Liver (tissue), 9 donors: ENCODE measurements around the gene DOCK2. TPM values are rescaled to one million over a fixed set of nuclear protein-coding genes. Genes with fewer than 3 reads are reported as not detected.
"Not testable (repeated sequence)": the region's sequence is repeated elsewhere in the genome, so short reads cannot be mapped to it uniquely, and the experiment has no call there.

Experiments
- DNase-seq: peaks from one replicate; pipeline ENCODE4 v3.0.0-alpha.2; 2017; ENCODE audit warnings: low spot score
- H3K27ac ChIP-seq, 2 donors: one replicate each; pipeline ENCODE4 v1.7.0; 2013; ENCODE audit warnings: inconsistent platforms in 2 of 2, low read length in 2 of 2, control low read depth in 1 of 2, low read depth in 1 of 2, mild to moderate bottlenecking in 1 of 2
- H3K27me3 ChIP-seq, 4 donors: one replicate each; pipeline versions ENCODE4 v1.6.1 to v1.7.0; 2013; ENCODE audit warnings: low read length in 3 of 4, inconsistent platforms in 1 of 4, mild to moderate bottlenecking in 1 of 4, moderate library complexity in 1 of 4; ENCODE audit not compliant: control insufficient read depth in 4 of 4, insufficient read depth in 4 of 4
- H3K36me3 ChIP-seq, 4 donors: one replicate each; pipeline versions ENCODE4 v1.6.1 to v1.7.0; 2013; ENCODE audit warnings: low read length in 3 of 4, mild to moderate bottlenecking in 3 of 4, low read depth in 1 of 4, moderate library complexity in 1 of 4; ENCODE audit not compliant: control insufficient read depth in 4 of 4, insufficient read depth in 3 of 4
- H3K4me1 ChIP-seq, 4 donors: one replicate each; pipeline versions ENCODE4 v1.6.1 to v1.7.0; 2013; ENCODE audit warnings: low read length in 3 of 4, mild to moderate bottlenecking in 3 of 4, moderate library complexity in 1 of 4; ENCODE audit not compliant: control insufficient read depth in 4 of 4, insufficient read depth in 4 of 4
- H3K4me3 ChIP-seq, 3 donors: one replicate each; pipeline versions ENCODE4 v1.6.1 to v1.7.0; 2013; ENCODE audit warnings: low read length in 3 of 3, control low read depth in 1 of 3, low read depth in 1 of 3, mild to moderate bottlenecking in 1 of 3
- H3K9ac ChIP-seq, 2 donors: one replicate each; pipeline ENCODE4 v1.7.0; 2013; ENCODE audit warnings: low read length in 2 of 2, mild to moderate bottlenecking in 2 of 2, moderate library complexity in 2 of 2, control low read depth in 1 of 2, low read depth in 1 of 2
- H3K9me3 ChIP-seq, 4 donors: one replicate each; pipeline versions ENCODE4 v1.6.1 to v1.7.0; 2013; ENCODE audit warnings: low read length in 3 of 4; ENCODE audit not compliant: control insufficient read depth in 4 of 4
- FOXA1 ChIP-seq: IDR thresholded peaks from 2 replicates; pipeline ENCODE4 v1.6.1; 2016; ENCODE audit warnings: antibody characterized with exemption
- FOXA2 ChIP-seq: IDR thresholded peaks from 2 replicates; pipeline ENCODE4 v1.6.1; 2016; ENCODE audit warnings: antibody characterized with exemption
- GABPA ChIP-seq, 2 donors: IDR thresholded peaks in 1 of 2; conservative IDR thresholded peaks in 1 of 2; 2 replicates each; pipeline ENCODE4 v1.6.1; 2016; ENCODE audit warnings: antibody characterized with exemption in 2 of 2, mild to moderate bottlenecking in 1 of 2, moderate library complexity in 1 of 2
- HNF4G ChIP-seq: IDR thresholded peaks from 2 replicates; pipeline ENCODE4 v1.6.1; 2016; ENCODE audit warnings: antibody characterized with exemption
- MAX ChIP-seq: IDR thresholded peaks from 2 replicates; pipeline ENCODE4 v1.6.1; 2016; ENCODE audit warnings: antibody characterized with exemption
- NR2F2 ChIP-seq: IDR thresholded peaks from 2 replicates; pipeline ENCODE4 v1.6.1; 2016; ENCODE audit warnings: antibody characterized with exemption
- REST ChIP-seq: IDR thresholded peaks from 2 replicates; pipeline ENCODE4 v1.6.1; 2016; ENCODE audit warnings: antibody characterized with exemption, mild to moderate bottlenecking
- RXRA ChIP-seq, 2 donors: IDR thresholded peaks; 2 replicates each; pipeline ENCODE4 v1.6.1; 2017 to 2018; ENCODE audit warnings: antibody characterized with exemption in 2 of 2, mild to moderate bottlenecking in 1 of 2
- SP1 ChIP-seq: IDR thresholded peaks from 2 replicates; pipeline ENCODE4 v1.6.1; 2018; ENCODE audit warnings: antibody characterized with exemption, mild to moderate bottlenecking
- YY1 ChIP-seq: IDR thresholded peaks from 2 replicates; pipeline ENCODE4 v1.6.1; 2016; ENCODE audit warnings: antibody characterized with exemption, mild to moderate bottlenecking
- ZBTB33 ChIP-seq: IDR thresholded peaks from 2 replicates; pipeline ENCODE4 v1.6.1; 2016; ENCODE audit warnings: antibody characterized with exemption
- WGBS: extraction: QIAGEN DNeasy Blood & Tissue Kit; methylation state at CpG from one replicate; pipeline ENCODE4 v1.1.7; 2013; 5-methylcytosine and 5-hydroxymethylcytosine counted together
- polyA plus RNA-seq, 2 donors: library from polyadenylated mRNA; stranded (reverse) in 1 of 2; unstranded in 1 of 2; fragments of 200-250 nt in 1 of 2; fragments of >200 nt in 1 of 2; fragmentation: Nextera tagmentation in 1 of 2; extraction: Ambion mirVana in 1 of 2; gene quantifications; one replicate each; pipeline versions ENCODE4 v1.2.1 to v1.2.3, GENCODE V29; 2013 to 2015
- total RNA-seq, 2 donors: library from RNA; depleted of rRNA; stranded (reverse); fragments of >200 nt; gene quantifications; one replicate each; pipeline ENCODE4 v1.2.3, GENCODE V29; 2014
- TF ChIP-seq, protein P1 (sequence below): IDR thresholded peaks from 2 replicates; pipeline ENCODE4 v1.6.1; 2016; ENCODE audit warnings: antibody characterized with exemption
- TF ChIP-seq, protein P2 (sequence below): fragments of 150-350 bp; IDR thresholded peaks from 2 replicates; pipeline ENCODE4 v1.5.1; 2017; ENCODE audit warnings: improper control_type of control experiment, low read depth, low read length; ENCODE audit not compliant: missing input control
- donor health status: healthy.
- donor health status: healthy.
- donor health status: healthy.
- donor health status: healthy.
- donor health status: healthy.

The DOCK2 gene
- total and polyA plus RNA-seq, 4 donors: 2.3 to 26.6 (median 8.2) TPM

- Histone ChIP-seq H3K9ac (no peak overlapping the region), H3K4me3 (no peak overlapping the region), H3K36me3 (no peaks in the 10 kb centered on the region), H3K9me3 (no peaks in the 10 kb centered on the region), H3K4me1 (no peaks in the 10 kb centered on the region), H3K27me3 (no peaks in the 10 kb centered on the region), H3K27ac (no peak overlapping the region)
- no peak for TF ChIP-seq ZBTB33
- no peak for TF ChIP-seq NR2F2
- TF ChIP-seq, protein P1, sequence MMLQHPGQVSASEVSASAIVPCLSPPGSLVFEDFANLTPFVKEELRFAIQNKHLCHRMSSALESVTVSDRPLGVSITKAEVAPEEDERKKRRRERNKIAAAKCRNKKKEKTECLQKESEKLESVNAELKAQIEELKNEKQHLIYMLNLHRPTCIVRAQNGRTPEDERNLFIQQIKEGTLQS: no peak
- no peak for TF ChIP-seq FOXA2
- no peak for TF ChIP-seq GABPA (IDR thresholded peaks at IDR 0.05 in 1 of 2, conservative IDR thresholded peaks at IDR 0.05 in 1 of 2)
- no peak for TF ChIP-seq YY1
- TF ChIP-seq FOXA1: no peak
- TF ChIP-seq SP1: no peak
- WGBS: 25% methylated on average over 2 of the region's 2 CpGs
- DNase-seq: no peak
These were observed 171.1 kb downstream of the DOCK2 start for GRCh38 chr5:169808118-169808581.

DNA sequence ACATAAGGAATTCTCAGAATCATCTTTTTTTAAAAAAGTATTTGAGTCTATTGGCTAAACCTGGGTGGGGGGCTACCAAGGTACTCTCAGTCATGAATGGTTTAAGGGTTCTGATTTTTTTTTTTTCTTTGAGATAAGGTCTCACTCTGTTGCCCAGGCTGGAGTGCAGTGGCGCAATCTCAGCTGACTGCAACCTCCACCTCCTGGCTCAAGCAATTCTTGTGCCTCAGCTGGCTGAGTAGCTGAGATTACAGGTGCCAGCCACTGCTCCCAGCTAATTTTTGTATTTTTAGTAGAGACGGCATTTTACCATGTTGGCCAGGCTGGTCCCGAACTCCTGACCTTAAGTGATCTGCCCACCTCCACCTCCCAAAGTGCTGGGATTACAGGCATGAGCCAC lies 171.8 kb downstream of the DOCK2 start:
- H3K36me3 ChIP-seq, H3K9me3 ChIP-seq, DNase-seq, H3K4me3 ChIP-seq, H3K9ac ChIP-seq, H3K27ac ChIP-seq, H3K4me1 ChIP-seq, H3K27me3 ChIP-seq: not testable (repeated sequence)
- WGBS: 65% methylated on average over 3 of the region's 3 CpGs

- Histone ChIP-seq H3K4me3 (no peak overlapping the region), H3K36me3 (no peaks in the 10 kb centered on the region), H3K9me3 (peaks cover 0 to 2% (median 0%) of the 10 kb centered on the region in 4 donors), H3K27ac (no peak overlapping the region), H3K4me1 (no peaks in the 10 kb centered on the region), H3K9ac (no peak overlapping the region), H3K27me3 (no peaks in the 10 kb centered on the region)
- no peak for DNase-seq
- TF ChIP-seq REST: no peak
- no peak for TF ChIP-seq MAX
- TF ChIP-seq HNF4G: no peak
- TF ChIP-seq, protein P2, sequence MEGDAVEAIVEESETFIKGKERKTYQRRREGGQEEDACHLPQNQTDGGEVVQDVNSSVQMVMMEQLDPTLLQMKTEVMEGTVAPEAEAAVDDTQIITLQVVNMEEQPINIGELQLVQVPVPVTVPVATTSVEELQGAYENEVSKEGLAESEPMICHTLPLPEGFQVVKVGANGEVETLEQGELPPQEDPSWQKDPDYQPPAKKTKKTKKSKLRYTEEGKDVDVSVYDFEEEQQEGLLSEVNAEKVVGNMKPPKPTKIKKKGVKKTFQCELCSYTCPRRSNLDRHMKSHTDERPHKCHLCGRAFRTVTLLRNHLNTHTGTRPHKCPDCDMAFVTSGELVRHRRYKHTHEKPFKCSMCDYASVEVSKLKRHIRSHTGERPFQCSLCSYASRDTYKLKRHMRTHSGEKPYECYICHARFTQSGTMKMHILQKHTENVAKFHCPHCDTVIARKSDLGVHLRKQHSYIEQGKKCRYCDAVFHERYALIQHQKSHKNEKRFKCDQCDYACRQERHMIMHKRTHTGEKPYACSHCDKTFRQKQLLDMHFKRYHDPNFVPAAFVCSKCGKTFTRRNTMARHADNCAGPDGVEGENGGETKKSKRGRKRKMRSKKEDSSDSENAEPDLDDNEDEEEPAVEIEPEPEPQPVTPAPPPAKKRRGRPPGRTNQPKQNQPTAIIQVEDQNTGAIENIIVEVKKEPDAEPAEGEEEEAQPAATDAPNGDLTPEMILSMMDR: no peak
- no peak for TF ChIP-seq FOXA2
- TF ChIP-seq YY1: no peak
- no peak for TF ChIP-seq RXRA (IDR thresholded peaks at IDR 0.05)
- TF ChIP-seq SP1: no peak
- WGBS: 59% methylated on average over 5 of the region's 5 CpGs
These were observed 172.2 kb downstream of the DOCK2 start for GRCh38 chr5:169809281-169809680.
